ENCODE data around the gene PLA2G4B. TPM values are rescaled to one million over a fixed set of nuclear protein-coding genes. Genes with fewer than 3 reads are reported as not detected.

Gene PLA2G4B
- total RNA-seq, 1 donor from 2014 or later: 8.5 TPM

- no peaks in the 10 kb centered on the region for H3K9me3 Mint-ChIP-seq
- H3K4me1 Mint-ChIP-seq: peaks cover 14% of the 10 kb centered on the region
- H3K4me3 Mint-ChIP-seq: no peak overlapping the region
- DNase-seq (ENCODE audit: low read depth, low spot score): no peak
- H3K27me3 Mint-ChIP-seq (ENCODE audit: low read depth): no peaks in the 10 kb centered on the region
- H3K36me3 Mint-ChIP-seq (ENCODE audit: low read depth): no peaks in the 10 kb centered on the region
- H3K27ac Mint-ChIP-seq (ENCODE audit: unreplicated experiment): peak overlapping the region; percentile 16
- TF ChIP-seq CTCF (conservative IDR thresholded peaks at IDR 0.05): no peak
These were observed 56.8 kb downstream of the PLA2G4B start for GRCh38 chr15:41895491-41895890.

DNA sequence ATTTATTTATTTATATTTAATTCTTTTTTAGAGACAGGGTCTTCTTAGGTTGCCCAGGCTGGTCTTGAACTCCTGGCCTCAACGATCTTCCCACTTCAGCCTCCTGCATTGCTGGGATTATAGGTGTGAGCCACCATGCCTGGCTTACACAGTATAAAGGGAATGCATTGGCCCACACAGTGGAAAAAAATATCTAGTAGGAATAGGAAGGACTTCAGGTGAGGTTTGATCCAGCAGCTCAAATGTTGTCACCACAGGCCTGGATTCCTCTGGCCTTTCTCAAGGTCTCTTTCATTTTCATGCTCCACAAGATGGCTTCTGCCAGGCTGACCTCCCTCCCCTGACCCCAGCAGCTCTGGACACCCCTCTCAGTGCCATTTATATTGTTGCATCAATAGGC, 57.3 kb downstream of the PLA2G4B start:
- no peak for TF ChIP-seq CTCF (conservative IDR thresholded peaks at IDR 0.05)
- Mint-ChIP-seq H3K4me1 (peaks cover 14% of the 10 kb centered on the region), H3K4me3 (no peak overlapping the region), H3K27ac (ENCODE audit: unreplicated experiment) (no peak overlapping the region), H3K9me3 (no peaks in the 10 kb centered on the region), H3K27me3 (ENCODE audit: low read depth) (no peaks in the 10 kb centered on the region), H3K36me3 (ENCODE audit: low read depth) (no peaks in the 10 kb centered on the region)
- no peak for DNase-seq (ENCODE audit: low read depth, low spot score)

DNA sequence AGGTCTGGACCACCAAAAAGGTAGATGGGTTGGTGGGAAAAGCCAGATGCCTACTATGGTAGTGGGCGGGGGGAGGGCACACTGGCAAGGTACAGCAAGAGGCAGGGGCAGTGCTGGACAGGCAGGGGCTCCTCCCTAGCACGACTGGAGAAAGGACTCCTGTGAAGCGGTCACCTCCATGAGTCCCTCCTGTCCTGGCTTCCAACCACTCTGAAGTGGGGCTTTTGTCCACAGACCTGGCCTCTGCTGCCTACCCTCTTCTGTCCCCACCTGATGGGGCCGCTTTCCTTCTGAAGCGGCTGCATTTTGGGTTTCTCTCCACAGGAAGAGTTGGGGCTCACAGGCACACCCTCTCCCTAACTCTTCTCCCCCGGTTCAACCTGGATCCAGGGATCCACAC, 57.9 kb downstream of the PLA2G4B start:
- H3K4me1 Mint-ChIP-seq: peaks cover 14% of the 10 kb centered on the region
- no peaks in the 10 kb centered on the region for H3K27me3 Mint-ChIP-seq (ENCODE audit: low read depth)
- no peak for TF ChIP-seq CTCF (conservative IDR thresholded peaks at IDR 0.05)
- no peak overlapping the region for H3K4me3 Mint-ChIP-seq
- peak overlapping the region; percentile 92 for H3K27ac Mint-ChIP-seq (ENCODE audit: unreplicated experiment)
- H3K36me3 Mint-ChIP-seq (ENCODE audit: low read depth): no peaks in the 10 kb centered on the region
- no peak for DNase-seq (ENCODE audit: low read depth, low spot score)
- H3K9me3 Mint-ChIP-seq: no peaks in the 10 kb centered on the region

DNA sequence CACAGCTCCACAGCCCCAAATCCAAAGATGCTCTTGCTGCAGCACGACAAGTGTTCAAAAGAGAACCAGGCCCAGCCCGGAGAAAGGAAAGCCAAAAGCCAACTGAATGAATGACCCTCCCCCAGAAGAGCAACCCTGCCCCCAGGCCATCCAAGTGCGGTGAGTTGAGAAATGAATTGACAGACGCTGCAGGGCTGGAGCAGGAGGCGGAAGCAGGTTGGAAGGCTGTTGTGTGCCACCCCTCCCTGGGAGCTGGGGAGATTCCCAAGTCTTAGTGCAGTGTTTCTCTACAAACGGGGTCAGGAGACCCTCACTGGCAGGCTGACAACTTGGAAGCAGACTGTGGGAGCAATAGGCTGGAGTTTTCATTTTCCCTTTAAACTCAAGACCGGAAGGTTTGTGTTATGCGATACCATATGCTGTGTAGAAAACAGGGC, 58.7 kb downstream of the PLA2G4B start:
- DNase-seq (ENCODE audit: low read depth, low spot score): no peak
- peak overlapping the region; percentile 58 for H3K27ac Mint-ChIP-seq (ENCODE audit: unreplicated experiment)
- no peaks in the 10 kb centered on the region for H3K27me3 Mint-ChIP-seq (ENCODE audit: low read depth)

More for the DNA sequence above, 58.7 kb downstream of the PLA2G4B start:
- Mint-ChIP-seq H3K4me3 (no peak overlapping the region), H3K36me3 (ENCODE audit: low read depth) (no peaks in the 10 kb centered on the region), H3K9me3 (no peaks in the 10 kb centered on the region), H3K4me1 (peaks cover 14% of the 10 kb centered on the region)
- TF ChIP-seq CTCF (conservative IDR thresholded peaks at IDR 0.05): no peak

Small RNA genes within 50 kb of the gene (microRNA-seq; reads per million reads assigned to microRNA genes)
- gene MIR4310: not detected

Other genes with a start within 250 kb of the PLA2G4B start
- gene MGA, start 178.4 kb upstream of the PLA2G4B start, total RNA-seq: 50.5 and 52.3 TPM in 2 replicates
- gene MAPKBP1, start 64.4 kb upstream of the PLA2G4B start, total RNA-seq: 31.9 and 36.6 TPM in 2 replicates
- gene JMJD7, start 10.8 kb upstream of the PLA2G4B start, total RNA-seq: 14.8 and 16.6 TPM in 2 replicates
- gene SPTBN5, start 55.2 kb downstream of the PLA2G4B start, total RNA-seq: 0.77 and 1.1 TPM in 2 replicates
- 8.3 and 9.3 TPM in 2 replicates for gene EHD4, start 133.7 kb downstream of the PLA2G4B start, total RNA-seq
- gene PLA2G4E, start 182.2 kb downstream of the PLA2G4B start, total RNA-seq: not detected in 2 replicates

All from neural crest cell (in vitro differentiated cells).